Measurements from ENCODE around the gene CHRM5.

DNA sequence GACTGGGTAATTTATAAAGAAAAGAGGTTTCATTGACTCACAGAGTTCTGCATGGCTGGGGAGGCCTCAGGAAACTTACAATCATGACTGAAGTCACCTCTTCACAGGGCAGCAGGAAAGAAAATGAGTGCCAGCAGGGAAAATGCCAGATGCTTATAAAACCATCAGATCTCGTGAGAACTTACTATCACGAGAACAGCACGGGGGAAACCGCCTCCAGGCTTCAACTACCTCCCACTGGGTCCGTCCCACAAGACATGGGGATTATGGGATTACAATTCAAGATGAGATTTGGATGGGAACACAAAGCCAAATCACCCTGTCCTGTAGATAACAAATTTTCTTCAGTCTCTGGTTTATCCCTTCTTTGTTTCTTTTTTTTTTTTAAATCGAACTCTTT, 101.7 kb downstream of the CHRM5 start:
- TF ChIP-seq, protein P1, sequence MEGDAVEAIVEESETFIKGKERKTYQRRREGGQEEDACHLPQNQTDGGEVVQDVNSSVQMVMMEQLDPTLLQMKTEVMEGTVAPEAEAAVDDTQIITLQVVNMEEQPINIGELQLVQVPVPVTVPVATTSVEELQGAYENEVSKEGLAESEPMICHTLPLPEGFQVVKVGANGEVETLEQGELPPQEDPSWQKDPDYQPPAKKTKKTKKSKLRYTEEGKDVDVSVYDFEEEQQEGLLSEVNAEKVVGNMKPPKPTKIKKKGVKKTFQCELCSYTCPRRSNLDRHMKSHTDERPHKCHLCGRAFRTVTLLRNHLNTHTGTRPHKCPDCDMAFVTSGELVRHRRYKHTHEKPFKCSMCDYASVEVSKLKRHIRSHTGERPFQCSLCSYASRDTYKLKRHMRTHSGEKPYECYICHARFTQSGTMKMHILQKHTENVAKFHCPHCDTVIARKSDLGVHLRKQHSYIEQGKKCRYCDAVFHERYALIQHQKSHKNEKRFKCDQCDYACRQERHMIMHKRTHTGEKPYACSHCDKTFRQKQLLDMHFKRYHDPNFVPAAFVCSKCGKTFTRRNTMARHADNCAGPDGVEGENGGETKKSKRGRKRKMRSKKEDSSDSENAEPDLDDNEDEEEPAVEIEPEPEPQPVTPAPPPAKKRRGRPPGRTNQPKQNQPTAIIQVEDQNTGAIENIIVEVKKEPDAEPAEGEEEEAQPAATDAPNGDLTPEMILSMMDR (IDR thresholded peaks at IDR 0.05; ENCODE audit: extremely low read depth in 1 of 2, insufficient read depth in 1 of 2, low read depth in 1 of 2, low read length in 2 of 2): no peak
- TF ChIP-seq POLR2A (IDR thresholded peaks at IDR 0.05; ENCODE audit: low read depth, low read length): no peak
- no peak for TF ChIP-seq FOS (IDR thresholded peaks at IDR 0.05; ENCODE audit: borderline replicate concordance, insufficient read depth, low read length)
- TF ChIP-seq, protein P2, sequence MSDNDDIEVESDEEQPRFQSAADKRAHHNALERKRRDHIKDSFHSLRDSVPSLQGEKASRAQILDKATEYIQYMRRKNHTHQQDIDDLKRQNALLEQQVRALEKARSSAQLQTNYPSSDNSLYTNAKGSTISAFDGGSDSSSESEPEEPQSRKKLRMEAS (IDR thresholded peaks at IDR 0.05; ENCODE audit: insufficient read depth, insufficient read length): no peak
- TF ChIP-seq EZH2 (IDR thresholded peaks at IDR 0.05; ENCODE audit: borderline replicate concordance, low read depth, low read length, severe bottlenecking): no peak
- no peak for TF ChIP-seq POLR2AphosphoS5 (IDR thresholded peaks at IDR 0.05; ENCODE audit: insufficient read depth, low read depth, low read length)
- no peak for TF ChIP-seq JUN (IDR thresholded peaks at IDR 0.05; ENCODE audit: borderline replicate concordance, insufficient read depth, insufficient read length, low read depth)
- TF ChIP-seq MYC (IDR thresholded peaks at IDR 0.05; ENCODE audit: low read depth, low read length): no peak

All from endothelial cell of umbilical vein (primary cell).